Breast epithelium (tissue), 4 donors: ENCODE measurements around the gene ARHGEF28. TPM values are rescaled to one million over a fixed set of nuclear protein-coding genes. Genes with fewer than 3 reads are reported as not detected.
A peak's percentile ranks its signal among the peaks of the same experiment; 100 is the strongest.

Source experiments
- DNase-seq, 2 donors: peaks; one replicate each; pipeline ENCODE4 v3.0.0-alpha.2; 2019; ENCODE audit warnings: low spot score in 2 of 2
- H3K27ac ChIP-seq, 2 donors: fragments of 200-600 bp; sonication (generic) in 1 of 2; one replicate each; pipeline ENCODE4 v1.5.1; 2016 to 2019; ENCODE audit warnings: mild to moderate bottlenecking in 1 of 2
- H3K27me3 ChIP-seq, 2 donors: fragments of 200-600 bp; sonication (generic) in 1 of 2; one replicate each; pipeline versions ENCODE4 v1.5.1 to v1.6.0; 2017 to 2019; ENCODE audit warnings: control low read depth in 1 of 2, mild to moderate bottlenecking in 1 of 2
- H3K36me3 ChIP-seq: fragments of 200-600 bp; one replicate; pipeline ENCODE4 v1.5.1; 2019
- H3K4me1 ChIP-seq, 2 donors: fragments of 200-600 bp; sonication (generic); one replicate each; pipeline ENCODE4 v1.5.1; 2016 to 2019; ENCODE audit warnings: control low read depth in 1 of 2
- H3K4me3 ChIP-seq, 3 donors: fragments of 200-600 bp; sonication (generic); 1 replicate in 2 of 3; 2 replicates in 1 of 3; pipeline ENCODE4 v1.5.1; 2016 to 2019; ENCODE audit warnings: mild to moderate bottlenecking in 3 of 3, moderate library complexity in 2 of 3
- H3K9me3 ChIP-seq, 2 donors: fragments of 200-600 bp; sonication (generic) in 1 of 2; one replicate each; pipeline ENCODE4 v1.5.1; 2016 to 2019; ENCODE audit warnings: control low read depth in 1 of 2
- POLR2A ChIP-seq: fragments of 450-650 bp; IDR thresholded peaks from one replicate; pipeline ENCODE4 v1.6.1; 2016; ENCODE audit warnings: antibody characterized with exemption, mild to moderate bottlenecking, moderate library complexity
- POLR2AphosphoS5 ChIP-seq, 3 donors: sonication (generic); formaldehyde crosslinking; IDR thresholded peaks; one replicate each; pipeline ENCODE4 v1.6.1; 2017; ENCODE audit warnings: antibody characterized with exemption in 3 of 3
- intact Hi-C: fragments of 100-400 bp; cut with DNase I; formaldehyde crosslinking; loops from one replicate; pipeline ENCODE4 v1.15.1; 2023; ENCODE audit warnings: low total_unique reads
- total RNA-seq, 3 donors: library from RNA; depleted of rRNA; stranded (reverse); fragments of >200 nt; gene quantifications; one replicate each; pipeline ENCODE4 v1.1.0, GENCODE V29; 2016
- TF ChIP-seq, protein P1 (sequence below), 3 donors: fragments of 450-650 bp; IDR thresholded peaks; one replicate each; pipeline ENCODE4 v1.5.1; 2016 to 2017; ENCODE audit warnings: antibody characterized with exemption in 3 of 3, mild to moderate bottlenecking in 3 of 3, moderate library complexity in 3 of 3

The ARHGEF28 gene
- total RNA-seq, 3 donors from 2014 or later, result 11.4 to 65.4 (median 31.5) TPM

DNA sequence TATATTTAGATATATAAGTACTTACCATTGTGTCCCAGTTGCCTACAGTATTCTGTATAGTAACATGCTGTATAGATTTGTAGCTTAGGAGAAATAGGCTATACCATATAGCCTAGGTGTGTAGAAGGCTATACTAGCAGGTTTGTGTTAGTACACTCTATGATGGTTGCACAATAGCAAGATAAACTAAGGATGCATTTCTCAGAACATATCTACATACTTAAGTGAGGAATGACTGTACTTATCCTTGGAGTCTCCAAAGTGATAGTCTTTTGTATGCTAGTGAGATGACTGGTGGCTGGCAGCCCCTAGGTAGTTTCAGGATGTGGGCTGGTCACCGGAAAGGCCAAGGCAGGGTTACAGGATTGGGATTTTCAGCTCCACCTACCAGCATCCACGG lies 208.7 kb downstream of the ARHGEF28 start:
- Histone ChIP-seq H3K36me3 (no peaks in the 10 kb centered on the region), H3K4me3 (no peak overlapping the region), H3K27me3 (no peaks in the 10 kb centered on the region), H3K27ac (no peak overlapping the region), H3K4me1 (no peaks in the 10 kb centered on the region), H3K9me3 (no peaks in the 10 kb centered on the region)
- TF ChIP-seq POLR2A, result no peak
- TF ChIP-seq POLR2AphosphoS5 (IDR thresholded peaks at IDR 0.05), result no peak
- TF ChIP-seq, protein P1, sequence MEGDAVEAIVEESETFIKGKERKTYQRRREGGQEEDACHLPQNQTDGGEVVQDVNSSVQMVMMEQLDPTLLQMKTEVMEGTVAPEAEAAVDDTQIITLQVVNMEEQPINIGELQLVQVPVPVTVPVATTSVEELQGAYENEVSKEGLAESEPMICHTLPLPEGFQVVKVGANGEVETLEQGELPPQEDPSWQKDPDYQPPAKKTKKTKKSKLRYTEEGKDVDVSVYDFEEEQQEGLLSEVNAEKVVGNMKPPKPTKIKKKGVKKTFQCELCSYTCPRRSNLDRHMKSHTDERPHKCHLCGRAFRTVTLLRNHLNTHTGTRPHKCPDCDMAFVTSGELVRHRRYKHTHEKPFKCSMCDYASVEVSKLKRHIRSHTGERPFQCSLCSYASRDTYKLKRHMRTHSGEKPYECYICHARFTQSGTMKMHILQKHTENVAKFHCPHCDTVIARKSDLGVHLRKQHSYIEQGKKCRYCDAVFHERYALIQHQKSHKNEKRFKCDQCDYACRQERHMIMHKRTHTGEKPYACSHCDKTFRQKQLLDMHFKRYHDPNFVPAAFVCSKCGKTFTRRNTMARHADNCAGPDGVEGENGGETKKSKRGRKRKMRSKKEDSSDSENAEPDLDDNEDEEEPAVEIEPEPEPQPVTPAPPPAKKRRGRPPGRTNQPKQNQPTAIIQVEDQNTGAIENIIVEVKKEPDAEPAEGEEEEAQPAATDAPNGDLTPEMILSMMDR (IDR thresholded peaks at IDR 0.05), result no peak
- no peak for DNase-seq
- intact Hi-C loops, result no loop called here

DNA sequence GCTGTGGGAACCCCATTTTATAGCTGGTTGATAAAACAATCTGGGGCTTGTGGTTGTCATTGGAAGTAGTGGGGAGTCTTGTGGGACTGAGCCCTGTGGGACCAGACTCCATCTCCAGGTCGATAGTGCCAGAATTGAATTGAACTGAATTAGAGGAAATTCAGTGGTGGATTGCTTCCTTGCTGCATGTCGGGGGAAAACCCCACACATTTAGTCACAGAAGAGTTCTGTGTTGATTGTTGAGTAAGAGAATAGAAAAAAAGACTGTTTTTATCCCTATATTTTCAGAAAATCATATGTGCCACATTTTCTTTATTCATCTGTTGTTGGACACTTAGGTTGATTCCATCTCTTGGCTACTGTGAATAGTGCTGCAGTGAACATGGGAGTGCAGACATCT lies 209.7 kb downstream of the ARHGEF28 start:
- intact Hi-C loops, result no loop called here
- Histone ChIP-seq H3K27ac (peak overlapping the region in 1 of 2 donors; percentile 1), H3K4me1 (no peaks in the 10 kb centered on the region), H3K36me3 (no peaks in the 10 kb centered on the region), H3K9me3 (no peaks in the 10 kb centered on the region), H3K4me3 (no peak overlapping the region), H3K27me3 (no peaks in the 10 kb centered on the region)
- no peak for TF ChIP-seq POLR2AphosphoS5 (IDR thresholded peaks at IDR 0.05)
- TF ChIP-seq POLR2A, result no peak
- TF ChIP-seq, protein P1 (IDR thresholded peaks at IDR 0.05), result no peak
- no peak for DNase-seq

DNA sequence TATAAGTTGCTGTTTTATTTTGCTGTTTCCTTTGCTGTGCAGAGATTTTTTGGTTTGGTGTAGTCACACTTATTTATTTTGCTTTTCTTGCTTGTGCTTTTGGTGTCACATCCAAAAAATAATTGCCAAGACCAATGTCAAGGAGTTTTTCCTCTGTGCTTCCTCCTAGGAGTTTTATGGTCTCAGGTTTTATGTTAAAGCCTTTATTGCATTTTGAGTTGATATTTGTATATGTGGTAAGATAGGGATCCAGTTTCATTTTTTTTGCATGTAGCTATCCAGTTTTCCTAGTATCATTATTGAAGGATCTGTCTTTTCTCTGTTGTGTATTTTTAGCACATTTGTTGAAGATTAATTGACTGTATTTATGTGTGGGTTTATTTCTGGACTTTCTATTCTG lies 210.6 kb downstream of the ARHGEF28 start:
- H3K9me3 ChIP-seq, result no peaks in the 10 kb centered on the region
- no peak overlapping the region for H3K27ac ChIP-seq
- TF ChIP-seq POLR2AphosphoS5 (IDR thresholded peaks at IDR 0.05) (no peak), POLR2A (no peak)
- TF ChIP-seq, protein P1 (IDR thresholded peaks at IDR 0.05), result no peak
- intact Hi-C loops, result no loop called here
- DNase-seq, result no peak
- H3K4me3 ChIP-seq, result no peak overlapping the region
- H3K36me3 ChIP-seq, result no peaks in the 10 kb centered on the region
- no peaks in the 10 kb centered on the region for H3K4me1 ChIP-seq
- H3K27me3 ChIP-seq, result no peaks in the 10 kb centered on the region

DNA sequence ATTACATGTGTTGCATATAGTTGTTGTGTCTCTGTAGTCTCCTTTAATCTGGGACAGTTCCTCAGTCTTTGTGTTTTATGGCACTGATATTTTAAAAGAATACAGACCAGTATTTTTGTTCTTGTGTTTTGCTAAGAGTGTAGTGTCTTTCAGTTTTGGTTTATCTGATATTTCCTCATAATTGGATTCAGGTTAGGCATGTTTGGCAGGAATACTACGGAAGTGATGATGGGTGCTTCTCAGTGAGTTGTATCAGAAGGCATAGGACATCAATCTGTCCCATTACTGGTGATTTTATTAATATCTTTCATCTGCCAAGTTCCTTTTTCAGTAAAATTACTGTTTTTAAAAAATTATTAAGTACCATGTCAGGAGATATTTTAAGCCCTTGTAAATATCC lies 212.9 kb downstream of the ARHGEF28 start:
- Histone ChIP-seq H3K27me3 (no peaks in the 10 kb centered on the region), H3K4me3 (no peak overlapping the region), H3K36me3 (no peaks in the 10 kb centered on the region), H3K9me3 (no peaks in the 10 kb centered on the region), H3K4me1 (no peaks in the 10 kb centered on the region), H3K27ac (no peak overlapping the region)
- DNase-seq, result no peak
- TF ChIP-seq, protein P1 (IDR thresholded peaks at IDR 0.05), result no peak
- TF ChIP-seq POLR2A (no peak), POLR2AphosphoS5 (IDR thresholded peaks at IDR 0.05) (peak in 1 of 3 donors; percentile 24)
- intact Hi-C loops, result no loop called here

DNA sequence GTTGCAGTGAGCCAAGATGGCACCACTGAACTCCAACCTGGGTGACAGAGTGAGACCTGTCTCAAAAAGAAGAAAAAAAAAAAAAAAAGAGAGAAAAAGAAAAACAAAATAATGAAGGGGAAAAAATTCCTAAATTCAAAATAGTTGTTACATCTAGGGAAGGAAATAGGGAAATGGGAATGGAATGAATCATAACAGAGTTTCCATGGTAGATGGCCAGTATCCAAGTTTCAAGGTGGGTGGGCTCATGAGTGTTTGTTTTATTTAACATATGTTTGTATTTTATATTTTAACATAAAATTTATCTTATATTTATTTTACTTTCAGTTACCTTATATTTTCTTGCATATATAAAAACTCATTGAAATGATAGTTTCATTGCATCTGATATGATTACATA lies 215.6 kb downstream of the ARHGEF28 start:
- TF ChIP-seq, protein P1 (IDR thresholded peaks at IDR 0.05), result no peak
- TF ChIP-seq POLR2AphosphoS5 (IDR thresholded peaks at IDR 0.05) (no peak), POLR2A (no peak)
- intact Hi-C loops, result no loop called here
- no peak overlapping the region for H3K27ac ChIP-seq
- H3K27me3 ChIP-seq, result no peaks in the 10 kb centered on the region
- H3K9me3 ChIP-seq, result no peaks in the 10 kb centered on the region
- DNase-seq, result no peak
- no peak overlapping the region for H3K4me3 ChIP-seq
- H3K4me1 ChIP-seq, result no peaks in the 10 kb centered on the region
- no peaks in the 10 kb centered on the region for H3K36me3 ChIP-seq
